HepG2 (cell line): ENCODE data around the gene TALDO1. TPM values are rescaled to one million over a fixed set of nuclear protein-coding genes. Genes with fewer than 3 reads are reported as not detected.

ENCODE experiments used
- ARHGAP35 ChIP-seq: sonication (generic); formaldehyde crosslinking; IDR thresholded peaks from 2 replicates; pipeline ENCODE4 v1.9.0; 2022; ENCODE audit warnings: mild to moderate bottlenecking, inconsistent platforms, moderate library complexity, missing genetic modification reagents, borderline replicate concordance
- ARID2 ChIP-seq: sonication (generic); formaldehyde crosslinking; IDR thresholded peaks from 2 replicates; pipeline ENCODE4 v1.8.1; 2022; ENCODE audit warnings: mild to moderate bottlenecking, missing genetic modification reagents, borderline replicate concordance
- ATF1 ChIP-seq: IDR thresholded peaks from 2 replicates; pipeline ENCODE4 v1.6.1; 2016; ENCODE audit warnings: mild to moderate bottlenecking, control low read depth
- ATF4 ChIP-seq, 2 experiments: fragments of 450-650 bp in 1 of 2; sonication (generic) in 1 of 2; formaldehyde crosslinking; IDR thresholded peaks; 2 replicates each; pipeline versions ENCODE4 v1.5.0 to v1.8.0; 2020 to 2022; ENCODE audit warnings: mild to moderate bottlenecking in 1 of 2, missing genetic modification reagents in 1 of 2
- DR1 ChIP-seq: sonication (generic); formaldehyde crosslinking; IDR thresholded peaks from 2 replicates; pipeline ENCODE4 v1.8.0; 2021; ENCODE audit warnings: mild to moderate bottlenecking, missing genetic modification reagents, inconsistent platforms
- ETS1 ChIP-seq: sonication (generic); formaldehyde crosslinking; IDR thresholded peaks from 2 replicates; pipeline ENCODE4 v1.4.0; 2020; ENCODE audit warnings: missing genetic modification reagents
- FOXM1 ChIP-seq: sonication (generic); formaldehyde crosslinking; IDR thresholded peaks from 2 replicates; pipeline ENCODE4 v1.5.0; 2020; ENCODE audit warnings: missing genetic modification reagents
- GABPA ChIP-seq, 2 experiments: IDR thresholded peaks; 2 replicates each; pipeline ENCODE4 v1.6.1; 2011 to 2016; ENCODE audit warnings: low read depth in 2 of 2, low read length in 1 of 2, missing biosample characterization in 1 of 2, missing genetic modification characterization in 1 of 2
- JARID2 ChIP-seq: sonication (generic); formaldehyde crosslinking; IDR thresholded peaks from 2 replicates; pipeline ENCODE4 v1.8.1; 2023; ENCODE audit warnings: missing genetic modification reagents, inconsistent platforms; ENCODE audit not compliant: insufficient replicate concordance
- KDM1A ChIP-seq: IDR thresholded peaks from 2 replicates; pipeline ENCODE4 v1.6.1; 2016; ENCODE audit warnings: missing compliant biosample characterization
- MXD4 ChIP-seq: IDR thresholded peaks from 2 replicates; pipeline ENCODE4 v1.6.1; 2016; ENCODE audit warnings: mild to moderate bottlenecking, missing biosample characterization, missing genetic modification reagents
- NFE2L2 ChIP-seq: fragments of 150-350 bp; IDR thresholded peaks from 2 replicates; pipeline ENCODE4 v1.6.1; 2014; ENCODE audit warnings: low read length
- SNAI1 ChIP-seq: sonication (generic); formaldehyde crosslinking; IDR thresholded peaks from 2 replicates; pipeline ENCODE4 v1.5.0; 2020; ENCODE audit warnings: mild to moderate bottlenecking, missing genetic modification reagents, borderline replicate concordance
- ZNF232 ChIP-seq: sonication (generic); formaldehyde crosslinking; IDR thresholded peaks from 2 replicates; pipeline ENCODE4 v1.4.0; 2020; ENCODE audit warnings: missing genetic modification reagents, borderline replicate concordance
- ZNF383 ChIP-seq: sonication (generic); formaldehyde crosslinking; IDR thresholded peaks from 2 replicates; pipeline ENCODE4 v1.4.0; 2020; ENCODE audit warnings: missing genetic modification reagents, mild to moderate bottlenecking, borderline replicate concordance
- ZNF530 ChIP-seq: sonication (generic); formaldehyde crosslinking; IDR thresholded peaks from 2 replicates; pipeline ENCODE4 v1.5.0; 2020; ENCODE audit warnings: low read depth, mild to moderate bottlenecking, missing genetic modification reagents
- ZNF546 ChIP-seq: sonication (generic); formaldehyde crosslinking; conservative IDR thresholded peaks from 2 replicates; pipeline ENCODE4 v1.8.1; 2023; ENCODE audit warnings: mild to moderate bottlenecking, missing genetic modification reagents
- ZNF547 ChIP-seq: sonication (generic); formaldehyde crosslinking; IDR thresholded peaks from 2 replicates; pipeline ENCODE4 v1.5.1; 2020; ENCODE audit warnings: mild to moderate bottlenecking, missing genetic modification reagents
- ZNF644 ChIP-seq: IDR thresholded peaks from 2 replicates; pipeline ENCODE4 v1.6.1; 2016; ENCODE audit warnings: low read depth
- ZNF687 ChIP-seq: sonication (generic); formaldehyde crosslinking; IDR thresholded peaks from 2 replicates; pipeline ENCODE4 v1.5.1; 2020; ENCODE audit warnings: mild to moderate bottlenecking, missing genetic modification reagents, moderate library complexity
- ZNF773 ChIP-seq: sonication (generic); formaldehyde crosslinking; IDR thresholded peaks from 2 replicates; pipeline ENCODE4 v1.4.0; 2020; ENCODE audit warnings: missing genetic modification reagents, borderline replicate concordance
- ZNF782 ChIP-seq: sonication (generic); formaldehyde crosslinking; IDR thresholded peaks from 2 replicates; pipeline ENCODE4 v1.4.0; 2020; ENCODE audit warnings: missing genetic modification reagents, mild to moderate bottlenecking, borderline replicate concordance
- polyA plus RNA-seq, 8 experiments: library from polyadenylated mRNA; depleted of rRNA in 3 of 8; stranded (reverse) in 7 of 8; unstranded in 1 of 8; fragments of >200 nt; fragmentation: Illumina TruSeq in 4 of 8; extraction: Trizol in 4 of 8; gene quantifications; 2 replicates each; pipeline versions ENCODE4 v1.2.1 to v1.2.3, GENCODE V29; 2011 to 2016; ENCODE audit warnings: low read depth in 4 of 8, missing spikeins in 1 of 8, mixed read lengths in 1 of 8; ENCODE audit not compliant: insufficient read depth in 1 of 8
- total RNA-seq, 5 experiments: library from RNA; depleted of rRNA; stranded (reverse); fragments of >200 nt; fragmentation: Illumina TruSeq; extraction: Trizol; gene quantifications; 2 replicates each; pipeline ENCODE4 v1.2.3, GENCODE V29; 2016; ENCODE audit warnings: low read depth in 1 of 5

Gene TALDO1
- total and polyA plus RNA-seq, 2 of the 13 experiments (the other 11 are each of a cell fraction or from before 2014, with no cell fraction given) = 107 to 240 TPM

- TF ChIP-seq ETS1 (CRISPR knock-in tag) (no peak), ZNF530 (CRISPR knock-in tag) (no peak), ZNF782 (peak; percentile 85), ATF1 (CRISPR knock-in tag) (peak; percentile 98), GABPA (IDR thresholded peaks at IDR 0.05; ENCODE audit: low read depth, low read length) (no peak), GABPA (CRISPR knock-in tag; IDR thresholded peaks at IDR 0.05; ENCODE audit: low read depth) (peak; percentile 92), NFE2L2 (no peak), ZNF547 (CRISPR knock-in tag) (peak; percentile 23), JARID2 (no peak), SNAI1 (CRISPR knock-in tag) (peak; percentile 18; the same call in 1 of the 2 replicates), ZNF546 (CRISPR knock-in tag) (peak; percentile 96), ZNF232 (CRISPR knock-in tag) (peak; percentile 89), DR1 (CRISPR knock-in tag) (peak; percentile 80), ARID2 (CRISPR knock-in tag) (peak; percentile 55; the same call in 1 of the 2 replicates), KDM1A (CRISPR knock-in tag) (no peak), ATF4 (CRISPR knock-in tag; IDR thresholded peaks at IDR 0.05) (peak in 1 of 2 experiments; percentile 73; a peak in 1 of 4 replicates), FOXM1 (CRISPR knock-in tag) (no peak), ARHGAP35 (CRISPR knock-in tag) (peak; percentile 51; the same call in 1 of the 2 replicates), ZNF687 (CRISPR knock-in tag) (peak; percentile 94), MXD4 (CRISPR knock-in tag) (peak; percentile 92), ZNF773 (CRISPR knock-in tag) (peak; percentile 79; the same call in 1 of the 2 replicates), ZNF383 (peak; percentile 86; the same call in 1 of the 2 replicates), ZNF644 (CRISPR knock-in tag) (no peak)
Measured at GRCh38 chr11:809287-810039, 62.2 kb downstream of the TALDO1 start, which contains the start of gene RPLP2 (continued).
